GM10248 (cell line): ENCODE data around the gene GRK6.

Experiments used
- CTCF ChIA-PET: fragments of 300-600 bp; sonication (Branson Sonifier 250); formaldehyde crosslinking; extraction: SDS; loops from one replicate; lab custom pipeline; 2021; ENCODE audit warnings: antibody characterized with exemption; lab: Yijun Ruan, JAX
- POLR2A ChIA-PET: fragments of 350-650 bp; sonication (Branson Sonifier 250); formaldehyde crosslinking; extraction: SDS; loops from one replicate; lab custom pipeline; 2020; ENCODE audit warnings: antibody characterized with exemption; lab: Yijun Ruan, JAX
- DNase-seq: peaks from one replicate; pipeline ENCODE4 v3.0.0; 2012; ENCODE audit errors: extremely low spot score
- CTCF ChIP-seq: IDR thresholded peaks from 2 replicates; pipeline ENCODE4 v1.5.1; 2012; ENCODE audit warnings: mild to moderate bottlenecking, low read depth; ENCODE audit errors: extremely low read depth, missing control alignments, control extremely low read depth

GRK6 gene

GRCh38 chr5:177403102-177403791 is 23.2 kb upstream of the GRK6 start:
- ChIA-PET POLR2A (interaction anchor here (0.6 to 1.6 kb wide), 8 partner anchors 13 to 1018 kb away, joined by 3 to 10 read pairs (median 4); partner anchors contain the start of gene PRR7), CTCF (interaction anchor here (0.6 to 21.8 kb wide), 45 partner anchors 13 to 743 kb away, joined by 3 to 549 read pairs (median 9); partner anchors contain the start of genes DOK3, GRK6, LMAN2 and PDLIM7)
- peak; percentile 61 for DNase-seq
- TF ChIP-seq CTCF, result peak; percentile 18

GRCh38 chr5:177403792-177404640 is 22.5 kb upstream of the GRK6 start:
- ChIA-PET POLR2A (interaction anchor here (1.2 to 1.6 kb wide), 6 partner anchors 13 to 51 kb away, joined by 3 to 10 read pairs (median 5); partner anchors contain the start of gene PRR7), CTCF (interaction anchor here (0.6 to 21.8 kb wide), 52 partner anchors 14 to 744 kb away, joined by 3 to 549 read pairs (median 6); partner anchors contain the start of genes DOK3, GRK6, LMAN2 and PDLIM7)
- peak; percentile 93 for DNase-seq
- TF ChIP-seq CTCF, result peak; percentile 92

DNA sequence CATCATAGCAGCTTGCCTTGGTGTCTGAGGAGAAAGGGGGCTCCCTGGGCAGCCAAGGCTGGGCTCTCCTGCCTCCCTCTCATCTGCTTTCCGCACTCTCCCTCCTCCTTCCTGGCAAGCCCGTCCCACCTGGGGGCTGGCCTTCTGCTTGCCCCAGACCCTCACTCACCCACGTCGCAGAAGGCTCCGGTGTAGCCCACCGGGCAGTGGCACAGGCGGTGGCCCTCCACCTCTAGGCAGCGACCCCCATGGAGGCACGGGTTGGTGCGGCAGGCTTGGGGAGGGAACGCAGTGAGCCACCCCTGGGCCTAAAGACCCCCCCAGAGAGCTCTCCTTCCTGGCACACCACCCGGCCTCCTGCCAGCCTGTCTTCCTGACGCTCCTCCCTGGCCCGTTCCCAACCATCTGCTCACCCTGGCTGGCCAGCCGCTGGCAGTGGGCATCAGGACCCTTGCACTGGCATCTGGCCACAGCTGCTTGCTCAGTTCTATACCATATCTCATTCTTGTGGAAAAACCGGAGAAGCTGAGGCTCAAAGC is 21.8 kb upstream of the GRK6 start:
- ChIA-PET CTCF (interaction anchor here (0.6 to 21.8 kb wide), 41 partner anchors 15 to 333 kb away, joined by 3 to 549 read pairs (median 10); partner anchors contain the start of genes DOK3, GRK6, LMAN2 and PDLIM7), POLR2A (interaction anchor here (1.3 to 1.6 kb wide), 4 partner anchors 21 to 50 kb away, joined by 3 to 10 read pairs (median 6); partner anchors contain the start of gene PRR7)
- DNase-seq, result no peak
- no peak for TF ChIP-seq CTCF

DNA sequence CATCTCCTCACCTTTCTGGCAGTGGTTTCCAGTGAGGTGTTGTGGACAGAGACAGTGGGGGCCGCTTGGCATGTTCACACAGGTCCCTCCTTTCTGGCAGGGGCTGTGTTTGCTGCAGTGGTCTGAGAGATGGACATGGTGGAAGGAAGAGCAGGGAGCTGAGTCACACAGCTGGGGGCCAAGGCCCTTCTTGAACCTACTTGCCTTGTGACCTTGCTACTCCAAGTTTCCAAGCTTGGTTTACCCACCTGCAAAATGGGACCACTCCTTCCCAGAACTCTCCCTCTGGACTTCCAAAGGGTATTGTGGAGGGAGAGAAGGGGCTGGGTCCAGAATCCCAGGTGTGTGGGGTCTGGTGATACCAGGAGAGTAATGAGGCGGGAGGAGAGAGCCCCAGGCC is 21.2 kb upstream of the GRK6 start:
- CTCF ChIA-PET, result interaction anchor here (1.0 to 21.8 kb wide), 18 partner anchors 15 to 291 kb away, joined by 3 to 549 read pairs (median 28); partner anchors contain the start of genes DOK3, GRK6, PRR7 and RGS14
- no peak for TF ChIP-seq CTCF
- DNase-seq, result no peak
- POLR2A ChIA-PET, result no interaction called here

GRCh38 chr5:177405805-177406204 is 20.7 kb upstream of the GRK6 start:
- POLR2A ChIA-PET, result no interaction called here
- DNase-seq, result no peak
- TF ChIP-seq CTCF, result no peak
- CTCF ChIA-PET, result interaction anchor here (1.2 to 21.8 kb wide), 11 partner anchors 16 to 292 kb away, joined by 3 to 549 read pairs (median 49); partner anchors contain the start of genes GRK6, PRR7 and SLC34A1
